DND-41 (cell line): ENCODE results near the gene SEMA4F.

Experiments used
- ATAC-seq: fragments of 200-7000 bp; cut with Tn5 transposase; 3 replicates; pipeline ENCODE4 v1.9.1; 2021; ENCODE audit warnings: low read depth; ENCODE audit not compliant: insufficient read depth
- DNase-seq: peaks from one replicate; pipeline ENCODE4 v3.0.0-alpha.2; 2020
- H2AFZ ChIP-seq: 2 replicates; pipeline ENCODE4 v1.6.0; 2012; ENCODE audit warnings: low read depth, low read length
- H3K27ac ChIP-seq: 2 replicates; pipeline ENCODE4 v1.5.1; 2012; ENCODE audit warnings: low read length, inconsistent platforms
- H3K27me3 ChIP-seq: fragments of 200-600 bp; sonication (generic); 2 replicates; pipeline ENCODE4 v1.6.0; 2012; ENCODE audit warnings: low read length, mild to moderate bottlenecking, inconsistent platforms; ENCODE audit not compliant: insufficient read depth, poor library complexity
- H3K36me3 ChIP-seq: 2 replicates; pipeline ENCODE4 v1.5.1; 2012; ENCODE audit warnings: low read length, inconsistent platforms; ENCODE audit not compliant: insufficient read depth
- H3K4me1 ChIP-seq: 2 replicates; pipeline ENCODE4 v1.5.1; 2012; ENCODE audit warnings: mild to moderate bottlenecking, low read length; ENCODE audit not compliant: insufficient read depth
- H3K4me2 ChIP-seq: 2 replicates; pipeline ENCODE4 v1.6.0; 2012; ENCODE audit warnings: mild to moderate bottlenecking, moderate library complexity, low read length, inconsistent platforms; ENCODE audit not compliant: insufficient read depth
- H3K4me3 ChIP-seq, 2 experiments: fragments of 200-600 bp in 1 of 2; shearing (Covaris generic) in 1 of 2; 2 replicates each; pipeline ENCODE4 v1.5.1; 2012 to 2016; ENCODE audit warnings: inconsistent platforms in 2 of 2, low read length in 2 of 2, mild to moderate bottlenecking in 2 of 2, low read depth in 1 of 2, moderate library complexity in 1 of 2
- H3K79me2 ChIP-seq: 2 replicates; pipeline ENCODE4 v1.6.0; 2012; ENCODE audit warnings: low read length, inconsistent platforms; ENCODE audit not compliant: insufficient read depth
- H3K9ac ChIP-seq: 2 replicates; pipeline ENCODE4 v1.6.0; 2012; ENCODE audit warnings: low read depth, mild to moderate bottlenecking, inconsistent platforms, low read length, moderate library complexity
- H3K9me3 ChIP-seq: 2 replicates; pipeline ENCODE4 v1.5.1; 2012; ENCODE audit warnings: low read length, moderate library complexity, mild to moderate bottlenecking, inconsistent platforms; ENCODE audit not compliant: insufficient read depth, severe bottlenecking
- H4K20me1 ChIP-seq: 2 replicates; pipeline ENCODE4 v1.6.0; 2012; ENCODE audit warnings: low read length; ENCODE audit not compliant: insufficient read depth
- EZH2 ChIP-seq: IDR thresholded peaks from 3 replicates; pipeline ENCODE4 v1.6.1; 2012; ENCODE audit warnings: borderline replicate concordance, low read depth, mild to moderate bottlenecking, moderate library complexity, low read length, inconsistent platforms; ENCODE audit not compliant: severe bottlenecking
- TF ChIP-seq, protein P1 (sequence below): IDR thresholded peaks from 2 replicates; pipeline ENCODE4 v1.5.1; 2012; ENCODE audit warnings: borderline replicate concordance, low read length, moderate library complexity, mild to moderate bottlenecking; ENCODE audit not compliant: poor library complexity, severe bottlenecking; ENCODE audit errors: extremely low read depth

The SEMA4F gene

DNA sequence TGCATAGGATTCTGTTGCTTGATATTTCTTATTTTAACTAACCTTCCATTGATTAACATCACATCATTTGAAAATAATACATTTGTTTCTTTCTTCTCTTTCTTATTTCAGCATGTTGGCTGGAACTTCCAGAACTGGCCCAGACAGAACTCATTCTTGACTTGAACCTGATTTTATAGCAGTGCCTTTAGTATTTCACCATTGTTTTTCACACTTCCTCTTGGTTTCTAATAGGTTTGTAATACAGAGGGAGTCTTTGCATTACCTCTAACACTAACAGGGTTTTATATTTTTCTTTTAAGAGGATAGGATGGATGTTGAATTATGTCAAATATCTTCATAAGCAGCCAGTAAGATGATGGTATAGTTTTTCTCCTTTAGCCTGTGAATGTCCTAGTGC is 39.2 kb downstream of the SEMA4F start:
- H4K20me1 ChIP-seq = no peaks in the 10 kb centered on the region
- H3K36me3 ChIP-seq = no peaks in the 10 kb centered on the region
- no peak overlapping the region for H2AFZ ChIP-seq
- H3K27me3 ChIP-seq = peaks cover 15% of the 10 kb centered on the region
- TF ChIP-seq, protein P1, sequence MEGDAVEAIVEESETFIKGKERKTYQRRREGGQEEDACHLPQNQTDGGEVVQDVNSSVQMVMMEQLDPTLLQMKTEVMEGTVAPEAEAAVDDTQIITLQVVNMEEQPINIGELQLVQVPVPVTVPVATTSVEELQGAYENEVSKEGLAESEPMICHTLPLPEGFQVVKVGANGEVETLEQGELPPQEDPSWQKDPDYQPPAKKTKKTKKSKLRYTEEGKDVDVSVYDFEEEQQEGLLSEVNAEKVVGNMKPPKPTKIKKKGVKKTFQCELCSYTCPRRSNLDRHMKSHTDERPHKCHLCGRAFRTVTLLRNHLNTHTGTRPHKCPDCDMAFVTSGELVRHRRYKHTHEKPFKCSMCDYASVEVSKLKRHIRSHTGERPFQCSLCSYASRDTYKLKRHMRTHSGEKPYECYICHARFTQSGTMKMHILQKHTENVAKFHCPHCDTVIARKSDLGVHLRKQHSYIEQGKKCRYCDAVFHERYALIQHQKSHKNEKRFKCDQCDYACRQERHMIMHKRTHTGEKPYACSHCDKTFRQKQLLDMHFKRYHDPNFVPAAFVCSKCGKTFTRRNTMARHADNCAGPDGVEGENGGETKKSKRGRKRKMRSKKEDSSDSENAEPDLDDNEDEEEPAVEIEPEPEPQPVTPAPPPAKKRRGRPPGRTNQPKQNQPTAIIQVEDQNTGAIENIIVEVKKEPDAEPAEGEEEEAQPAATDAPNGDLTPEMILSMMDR = no peak
- TF ChIP-seq EZH2 = no peak
- no peak for ATAC-seq
- no peaks in the 10 kb centered on the region for H3K4me1 ChIP-seq
- no peak overlapping the region for H3K9ac ChIP-seq
- DNase-seq = no peak
- no peak overlapping the region for H3K4me3 ChIP-seq
- no peaks in the 10 kb centered on the region for H3K79me2 ChIP-seq
- no peaks in the 10 kb centered on the region for H3K9me3 ChIP-seq
- no peak overlapping the region for H3K4me2 ChIP-seq
- H3K27ac ChIP-seq = no peak overlapping the region

DNA sequence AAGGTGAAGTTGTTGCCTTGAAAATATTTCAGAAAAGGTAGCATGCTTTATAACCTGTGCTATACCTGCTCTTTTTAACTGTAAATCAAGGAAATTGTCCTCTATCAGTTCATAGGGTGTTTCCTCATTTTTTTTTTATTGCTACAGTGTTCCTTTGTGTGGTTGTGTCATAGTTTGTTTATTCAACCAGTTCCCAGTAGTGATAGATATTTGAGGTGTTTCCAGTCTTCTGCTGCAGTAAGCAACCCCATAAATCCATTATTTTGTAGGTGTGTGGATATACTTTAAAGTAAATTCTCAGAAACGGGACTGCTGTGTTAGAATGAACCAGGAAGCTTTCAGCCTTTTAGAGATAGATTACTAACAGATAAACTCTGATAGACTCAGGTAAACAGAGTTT is 39.6 kb downstream of the SEMA4F start:
- H2AFZ ChIP-seq = no peak overlapping the region

DNA sequence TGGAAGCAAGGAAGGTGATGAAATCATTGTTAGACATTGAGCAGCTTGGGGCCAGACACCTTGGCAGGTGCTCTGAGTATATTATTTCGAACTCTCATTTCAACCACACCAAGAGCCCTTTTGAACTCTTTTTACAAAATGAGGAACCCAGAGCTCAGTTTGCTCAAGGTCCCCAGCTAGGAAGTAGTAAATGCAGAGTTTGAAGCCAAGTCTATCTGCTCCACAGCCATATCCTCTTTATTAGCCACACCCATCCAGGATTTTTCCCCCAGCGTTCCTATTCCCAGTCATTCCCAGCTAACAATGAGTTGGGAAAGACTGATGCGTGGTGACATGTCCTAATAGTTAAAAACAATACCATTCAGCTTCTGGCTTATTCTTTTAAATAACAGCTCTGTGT is 40.2 kb downstream of the SEMA4F start:
- no peak for ATAC-seq
- H3K36me3 ChIP-seq = no peaks in the 10 kb centered on the region
- H3K27ac ChIP-seq = no peak overlapping the region
- no peak overlapping the region for H3K9ac ChIP-seq
- TF ChIP-seq, protein P1 = no peak
- no peak for TF ChIP-seq EZH2
- H4K20me1 ChIP-seq = no peaks in the 10 kb centered on the region
- H3K27me3 ChIP-seq = peaks cover 15% of the 10 kb centered on the region
- no peak for DNase-seq
- H2AFZ ChIP-seq = no peak overlapping the region
- no peak overlapping the region for H3K4me3 ChIP-seq
- H3K4me1 ChIP-seq = no peaks in the 10 kb centered on the region
- H3K4me2 ChIP-seq = no peak overlapping the region
- no peaks in the 10 kb centered on the region for H3K79me2 ChIP-seq
- no peaks in the 10 kb centered on the region for H3K9me3 ChIP-seq

More for the DNA sequence above, 39.6 kb downstream of the SEMA4F start:
- Histone ChIP-seq H3K9ac (no peak overlapping the region), H3K27me3 (peaks cover 15% of the 10 kb centered on the region), H3K9me3 (no peaks in the 10 kb centered on the region), H3K4me2 (no peak overlapping the region), H3K79me2 (no peaks in the 10 kb centered on the region), H3K27ac (no peak overlapping the region), H4K20me1 (no peaks in the 10 kb centered on the region), H3K4me1 (no peaks in the 10 kb centered on the region), H3K36me3 (no peaks in the 10 kb centered on the region), H3K4me3 (no peak overlapping the region)
- DNase-seq = no peak
- ATAC-seq = no peak
- TF ChIP-seq, protein P1 = no peak
- TF ChIP-seq EZH2 = no peak

DNA sequence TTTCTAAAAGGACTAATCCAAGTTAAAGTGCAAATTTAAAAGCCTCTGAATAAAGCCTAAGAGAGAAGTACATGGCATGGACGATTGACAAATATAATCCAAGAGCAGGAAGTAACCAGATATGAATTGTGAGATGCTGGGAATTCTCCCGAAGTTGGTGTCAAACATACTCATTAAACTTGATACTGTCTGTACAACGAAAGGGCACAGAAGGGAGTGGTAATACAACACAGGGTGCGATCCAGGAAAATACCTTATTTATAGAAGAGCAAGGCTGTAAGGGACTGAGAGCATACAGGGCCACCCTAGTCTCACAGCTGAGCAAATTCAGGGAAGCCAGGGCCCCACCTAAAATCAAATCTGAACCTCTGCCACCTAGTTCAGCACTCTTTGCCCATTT is 41.6 kb downstream of the SEMA4F start:
- Histone ChIP-seq H3K27ac (no peak overlapping the region), H3K27me3 (peaks cover 14% of the 10 kb centered on the region), H4K20me1 (no peaks in the 10 kb centered on the region), H3K36me3 (no peaks in the 10 kb centered on the region), H3K79me2 (no peaks in the 10 kb centered on the region), H3K9ac (no peak overlapping the region), H3K4me2 (no peak overlapping the region), H3K4me3 (no peak overlapping the region), H3K9me3 (no peaks in the 10 kb centered on the region), H2AFZ (no peak overlapping the region), H3K4me1 (no peaks in the 10 kb centered on the region)
- no peak for DNase-seq
- no peak for ATAC-seq
- TF ChIP-seq, protein P1 = no peak
- TF ChIP-seq EZH2 = no peak
